Activated CD4-positive, alpha-beta T cell treated with anti-CD3 and anti-CD28 coated beads, Interleukin-10, Interleukin-2, amounts not matched to agents 100 ng/mL and 50 ng/mL, durations not matched to agents 16 hours and 8 hours (primary cell): ENCODE results near the gene COLEC12.
A peak's percentile ranks its signal among the peaks of the same experiment; 100 is the strongest.

Experiments used
- DNase-seq: peaks from one replicate; pipeline ENCODE4 v3.0.0-alpha.2; 2020

COLEC12 gene

DNA sequence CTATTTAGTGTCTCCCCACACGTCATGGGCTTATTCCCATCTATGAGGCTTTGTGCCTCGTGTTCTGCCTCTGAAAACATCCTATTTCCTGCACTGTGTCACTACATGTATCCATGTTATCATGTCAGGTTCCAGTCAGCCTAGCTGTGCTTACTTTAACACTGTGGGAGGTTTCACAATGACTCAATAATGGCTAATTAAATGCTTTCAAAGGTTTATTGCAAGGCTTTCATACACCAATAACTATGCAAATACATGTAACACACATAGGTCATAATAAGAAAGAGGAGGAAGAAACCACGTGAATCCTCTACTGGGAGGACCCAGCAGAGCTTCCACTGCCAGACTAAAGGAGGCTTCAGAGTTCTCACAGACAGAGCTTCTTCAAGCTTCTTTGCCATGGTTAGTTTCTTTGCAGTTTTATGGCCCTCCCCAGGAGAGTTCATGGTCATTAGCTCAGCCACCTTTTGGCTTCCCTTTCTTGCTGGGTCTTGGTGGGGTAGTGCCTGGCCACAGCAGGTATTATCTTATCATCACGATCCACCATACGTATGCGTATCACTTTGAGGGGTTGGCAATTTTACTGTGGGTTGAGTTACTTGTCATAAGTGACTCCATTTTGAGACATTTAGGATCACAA, 5.1 kb upstream of the COLEC12 start:
- DNase-seq = peak; percentile 4

DNA sequence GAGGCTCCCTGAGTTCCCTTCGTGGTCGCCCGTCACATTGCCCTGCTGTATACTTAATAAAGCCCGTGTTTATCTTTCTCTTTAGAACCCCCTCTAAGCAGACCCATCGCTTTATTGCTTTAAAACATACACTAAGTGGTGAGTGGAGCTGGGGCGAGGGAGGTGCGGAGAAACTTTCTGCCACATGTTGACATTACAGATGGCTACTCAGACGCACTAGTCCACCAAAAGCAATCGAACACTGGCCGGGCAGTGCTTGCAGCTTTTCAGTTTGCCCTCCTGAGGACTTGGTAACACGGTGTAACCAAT, 859 bp upstream of the COLEC12 start:
- no peak for DNase-seq

DNA sequence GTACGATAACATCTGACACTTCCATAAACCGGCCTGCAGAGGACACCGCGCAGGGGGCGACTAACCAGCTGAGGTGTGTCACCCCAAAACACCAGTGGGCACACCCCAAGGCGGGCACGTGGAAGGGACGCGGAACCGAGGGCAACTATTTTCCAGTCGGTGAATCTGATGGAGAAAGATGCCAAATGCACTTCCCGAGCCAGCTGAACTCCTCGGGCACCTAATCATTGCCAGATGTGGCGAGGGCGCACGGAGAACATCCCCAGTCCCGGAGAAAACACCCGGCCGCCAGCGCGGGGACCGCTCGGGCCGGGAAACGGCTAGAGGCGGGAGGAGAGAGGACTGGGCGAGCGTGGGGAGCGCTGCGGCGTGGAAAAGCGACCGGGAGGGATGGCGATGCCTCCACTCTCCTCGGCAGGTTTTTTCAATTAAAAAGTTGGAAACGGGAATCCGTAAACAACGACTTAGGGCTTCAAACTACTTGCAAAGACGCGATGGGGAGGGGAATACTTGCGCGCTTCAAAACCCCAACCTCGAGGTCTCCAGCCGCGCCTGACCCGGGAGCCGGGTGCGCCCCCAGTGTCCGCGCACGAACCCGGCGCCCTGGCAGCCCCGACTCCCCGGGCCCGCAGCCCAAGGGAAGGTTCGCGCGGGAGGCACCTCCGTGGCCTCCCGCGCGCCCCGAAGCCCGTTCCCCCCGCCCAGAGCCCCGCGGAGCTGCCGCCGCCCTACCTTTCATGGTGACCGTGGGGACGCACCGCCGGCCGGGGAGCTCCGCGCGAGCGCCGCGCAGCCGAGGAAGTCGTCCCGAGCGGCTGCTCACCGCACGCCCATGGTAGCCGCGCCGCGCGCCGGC, 497 bp downstream of the COLEC12 start:
- DNase-seq = no peak

DNA sequence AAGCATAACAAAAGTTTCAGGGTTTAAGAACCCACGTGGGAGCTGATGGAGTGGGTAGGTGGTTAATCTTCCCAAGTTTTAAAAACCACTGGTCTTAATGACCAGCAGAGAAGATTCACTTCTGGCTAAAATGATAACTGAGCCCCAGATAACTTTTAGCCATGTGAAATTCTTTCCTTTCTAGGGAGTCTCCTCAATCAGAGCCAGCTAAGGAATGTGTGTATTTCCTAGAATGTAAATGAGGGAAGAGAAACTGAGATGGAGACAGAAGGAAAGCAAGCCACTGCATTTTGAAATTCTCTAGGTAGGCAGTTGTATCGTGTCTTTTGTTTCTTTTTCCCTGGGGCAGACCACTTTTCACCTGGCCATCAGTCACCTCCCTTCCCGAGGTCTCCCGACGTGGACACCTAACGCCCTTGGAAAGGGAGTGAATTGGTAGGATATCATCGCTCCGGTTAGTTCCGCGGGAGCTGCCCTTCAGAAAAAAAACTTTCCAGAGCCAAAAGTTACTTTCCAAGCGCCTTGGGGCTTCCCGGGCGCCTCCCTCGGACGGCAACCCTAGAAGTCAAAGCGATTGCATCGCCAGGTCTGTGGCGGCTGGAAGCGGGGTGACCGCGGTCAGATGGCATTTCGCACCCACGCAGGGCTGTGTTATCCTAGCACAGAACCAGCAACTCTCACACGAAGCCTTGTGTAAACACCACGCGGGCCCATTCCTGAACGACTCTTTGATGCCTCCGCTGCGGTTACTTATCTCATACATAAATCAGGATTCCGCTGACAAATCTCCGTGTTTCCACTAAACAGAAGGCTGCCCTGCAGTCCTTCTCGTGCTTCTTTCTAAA, 1.3 kb downstream of the COLEC12 start:
- DNase-seq = no peak

DNA sequence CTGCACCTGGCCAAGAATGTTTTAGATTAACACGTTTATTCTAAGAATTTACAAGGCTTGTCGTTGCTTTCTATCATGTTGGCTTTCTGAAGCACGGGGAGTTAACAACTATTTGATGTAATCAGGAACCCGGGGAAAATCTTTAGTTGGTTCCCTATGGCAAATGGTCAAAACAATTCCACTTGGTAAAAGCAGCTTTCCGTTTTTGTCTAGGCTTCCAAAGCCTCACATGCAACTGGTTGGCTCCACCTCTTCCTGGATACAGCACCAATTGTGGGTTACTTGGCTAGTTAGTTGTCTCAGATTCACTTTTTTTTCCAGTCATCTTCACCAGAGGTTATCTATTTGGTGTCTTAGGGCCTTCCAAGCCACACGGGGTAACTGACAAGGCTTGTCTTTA, 2.8 kb downstream of the COLEC12 start:
- no peak for DNase-seq

DNA sequence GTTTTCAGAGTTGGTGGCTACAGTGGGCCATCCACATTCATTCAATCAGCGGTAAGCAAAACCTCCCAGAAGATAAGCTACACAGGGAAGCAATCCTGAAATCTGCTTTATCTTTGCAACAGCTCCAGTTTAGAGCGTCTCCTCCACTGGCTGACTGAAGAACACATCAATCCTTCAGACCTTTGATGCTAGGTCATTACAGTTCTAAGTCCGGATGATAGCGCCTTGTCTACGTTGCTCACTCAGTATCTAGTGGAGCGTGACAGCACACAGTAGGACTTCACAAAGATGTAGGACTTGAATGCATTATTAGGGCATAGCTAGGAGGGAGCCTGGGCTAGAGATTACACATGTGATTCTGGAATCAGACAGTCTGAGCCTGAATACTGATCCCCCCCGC, 5.0 kb downstream of the COLEC12 start:
- DNase-seq = no peak

DNA sequence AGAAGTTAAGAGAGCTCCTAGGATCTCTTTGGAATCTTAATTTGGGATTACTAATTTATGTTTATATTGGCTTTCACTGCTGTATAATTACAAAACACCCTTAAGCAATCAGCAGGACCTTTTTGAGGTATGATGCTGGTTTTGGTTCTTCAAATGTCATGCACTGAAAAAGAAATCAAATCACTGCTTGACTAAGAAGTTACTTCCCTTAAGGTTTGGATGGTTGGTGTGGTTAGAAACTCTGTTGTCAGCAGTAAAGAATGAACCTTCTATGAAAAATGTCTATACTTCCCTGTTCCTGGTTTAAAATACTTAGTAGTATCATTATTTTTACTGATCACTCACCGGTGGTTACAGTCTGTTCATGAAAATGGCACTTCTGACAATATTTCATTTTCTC, 5.5 kb downstream of the COLEC12 start:
- no peak for DNase-seq

DNA sequence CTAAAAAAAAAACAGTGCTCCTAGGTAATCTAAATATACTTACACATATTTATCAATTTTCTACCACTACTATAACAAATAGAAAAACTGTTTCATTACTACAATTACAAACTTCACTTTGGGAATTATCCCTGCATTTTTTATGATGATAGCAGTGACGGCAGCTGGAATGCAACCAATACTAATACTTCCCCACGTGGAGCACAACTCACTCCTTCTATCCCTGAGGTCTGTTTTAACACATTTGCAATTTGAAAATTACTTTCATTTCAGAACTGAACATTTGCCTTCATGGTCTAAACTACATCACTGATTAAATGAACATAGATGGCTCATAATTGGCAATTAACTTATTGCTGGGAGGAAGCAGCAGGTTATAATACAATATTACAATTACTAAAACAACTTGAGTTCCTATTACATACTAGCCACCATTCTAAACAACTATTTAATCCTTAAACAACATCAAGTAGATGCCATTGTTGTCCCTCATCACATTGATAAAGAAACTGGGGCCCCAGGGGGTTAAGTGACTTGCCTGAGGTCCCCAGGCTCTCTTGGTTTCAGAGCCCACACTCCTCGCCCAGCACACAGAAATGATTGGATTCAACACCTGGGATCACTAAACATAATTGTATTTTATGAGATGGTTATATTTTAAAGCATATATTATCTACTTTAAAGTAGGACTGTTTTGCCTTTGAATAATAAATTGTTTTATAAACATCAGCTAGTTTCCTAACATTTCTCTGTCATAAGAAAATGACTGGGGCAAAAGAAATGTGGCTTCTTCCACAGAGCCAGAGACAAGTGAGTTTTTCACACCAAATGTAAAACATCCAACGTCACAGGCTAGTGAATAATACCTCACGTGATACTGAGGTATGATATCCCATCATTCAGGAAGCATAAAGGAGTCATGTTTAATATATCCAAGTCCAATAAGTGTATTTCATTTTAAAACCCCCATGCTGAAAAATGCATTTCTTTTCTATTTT, 6.2 kb downstream of the COLEC12 start:
- no peak for DNase-seq

DNA sequence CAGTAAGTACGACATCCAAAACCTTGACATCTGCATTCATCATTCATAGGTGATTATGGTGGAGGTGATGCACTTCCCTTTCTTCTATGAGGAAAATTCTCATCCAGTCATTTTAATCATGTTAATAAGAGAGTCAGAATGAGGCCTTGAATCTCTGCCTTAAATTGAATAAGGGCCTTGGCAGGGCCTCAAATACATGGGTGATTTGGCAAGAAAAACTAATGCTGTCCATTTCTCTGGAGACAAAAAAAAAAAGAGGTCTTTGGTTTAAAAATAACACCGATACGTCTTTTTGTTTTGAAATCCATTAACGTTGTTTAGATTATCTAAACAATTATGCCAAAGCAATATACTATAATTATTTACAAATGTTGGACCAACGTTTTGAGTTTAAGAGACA, 8.1 kb downstream of the COLEC12 start:
- no peak for DNase-seq

DNA sequence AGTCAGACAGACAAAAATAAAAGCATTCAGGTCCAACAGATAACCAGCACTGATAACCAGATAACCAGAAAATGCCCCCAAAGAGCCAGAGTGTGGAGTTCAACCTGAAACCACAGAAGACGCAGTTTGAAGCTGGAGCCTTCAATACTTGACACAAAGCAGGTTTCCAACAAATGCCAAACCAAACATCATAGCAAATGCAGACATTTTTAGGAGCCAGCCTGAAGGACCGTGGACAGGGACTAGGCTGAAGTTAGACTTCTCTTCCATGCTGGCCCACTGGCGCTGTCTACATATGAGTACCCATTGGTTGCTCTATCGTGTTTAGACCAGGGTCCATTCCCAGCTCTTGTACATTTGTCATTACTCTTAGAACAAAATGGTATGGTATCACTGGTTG, 9.9 kb downstream of the COLEC12 start:
- DNase-seq = no peak

DNA sequence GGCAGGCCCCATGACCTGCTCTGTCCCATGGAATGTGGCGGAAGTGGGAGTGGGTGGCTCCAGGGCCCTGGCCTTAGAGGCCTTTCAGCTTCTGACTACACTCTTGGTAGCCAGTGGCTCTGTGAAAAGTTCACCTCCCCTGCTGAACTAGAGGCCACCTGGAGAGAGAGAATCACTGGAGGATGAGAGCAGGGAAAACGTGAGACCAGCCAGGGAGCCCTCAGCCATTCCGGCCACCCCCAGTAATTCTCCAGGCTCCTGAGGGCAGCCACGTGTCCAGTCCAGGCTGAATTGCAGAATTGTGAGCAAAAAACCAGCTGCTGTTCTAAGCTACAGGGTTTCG, 10.5 kb downstream of the COLEC12 start:
- DNase-seq = no peak

DNA sequence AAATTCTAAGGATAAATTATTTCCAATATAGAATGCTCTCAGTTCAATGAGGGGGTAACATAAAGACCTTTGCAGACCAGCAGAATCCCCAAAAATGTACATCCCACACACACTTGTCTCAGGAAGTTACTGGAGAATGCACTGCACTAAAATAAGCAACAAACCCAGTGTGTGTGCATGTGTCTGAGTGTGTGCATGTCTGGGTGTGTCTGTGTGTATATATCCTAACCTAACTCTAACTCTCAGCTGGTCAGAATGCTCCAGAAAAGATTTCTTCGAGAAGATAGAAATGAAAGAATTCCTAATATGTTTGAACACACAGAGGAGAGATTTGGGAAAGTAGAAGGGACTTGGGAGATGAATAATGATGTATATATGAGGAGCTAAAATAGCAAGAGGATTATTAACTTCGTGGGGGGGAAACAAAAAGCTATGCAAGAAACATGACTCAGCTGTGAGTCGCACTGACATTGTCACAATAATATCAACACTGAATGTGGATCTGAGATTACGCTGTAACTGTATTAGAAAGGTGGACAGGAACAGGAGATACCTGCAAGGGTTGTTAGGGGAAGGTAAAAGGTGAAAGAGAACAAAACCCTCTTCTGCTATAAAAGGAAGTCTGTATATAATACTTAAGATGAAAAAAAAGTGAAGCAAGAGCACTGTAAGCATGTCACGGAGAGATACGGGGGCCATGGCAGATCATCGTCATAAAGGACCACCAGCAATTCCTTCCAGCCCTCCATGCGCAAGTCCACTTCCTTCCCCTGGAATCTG, 11.1 kb downstream of the COLEC12 start:
- DNase-seq = no peak

DNA sequence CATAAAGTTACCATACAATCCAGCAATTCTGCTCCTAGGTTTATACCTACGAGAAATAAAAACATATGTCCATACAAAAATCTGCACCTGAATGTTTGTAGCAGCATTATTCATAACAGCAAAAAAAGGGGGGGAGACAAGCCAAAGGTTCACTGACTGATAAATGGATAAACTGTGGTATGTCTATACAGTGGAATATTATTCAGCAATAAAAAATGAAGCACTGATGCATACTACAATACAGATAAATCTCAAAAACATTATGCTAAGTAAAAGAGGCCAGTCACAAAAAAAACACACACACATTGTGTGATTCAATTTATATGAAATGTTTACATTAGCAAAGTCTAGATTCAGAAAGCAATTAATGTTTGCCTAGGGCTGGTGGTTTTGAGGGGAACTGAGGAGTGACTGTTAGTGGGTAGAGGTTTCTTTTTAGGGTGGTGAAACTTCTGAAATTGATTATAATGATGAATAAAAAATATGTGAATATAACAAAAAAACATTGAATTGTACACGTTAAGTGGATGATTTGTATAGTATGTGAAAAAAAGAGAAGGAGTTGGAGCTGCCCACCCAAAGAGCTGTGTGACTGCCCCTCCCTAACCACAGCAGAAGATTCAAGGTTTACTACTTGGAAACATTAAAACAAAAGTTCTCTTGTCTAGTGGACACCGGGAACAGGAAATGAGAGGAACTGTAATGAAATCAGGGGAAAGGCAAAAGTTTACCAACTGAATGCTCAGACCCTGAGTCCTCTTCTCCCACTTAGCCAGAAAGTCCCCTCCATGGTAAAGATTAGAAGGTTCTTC, 13.4 kb downstream of the COLEC12 start:
- no peak for DNase-seq

DNA sequence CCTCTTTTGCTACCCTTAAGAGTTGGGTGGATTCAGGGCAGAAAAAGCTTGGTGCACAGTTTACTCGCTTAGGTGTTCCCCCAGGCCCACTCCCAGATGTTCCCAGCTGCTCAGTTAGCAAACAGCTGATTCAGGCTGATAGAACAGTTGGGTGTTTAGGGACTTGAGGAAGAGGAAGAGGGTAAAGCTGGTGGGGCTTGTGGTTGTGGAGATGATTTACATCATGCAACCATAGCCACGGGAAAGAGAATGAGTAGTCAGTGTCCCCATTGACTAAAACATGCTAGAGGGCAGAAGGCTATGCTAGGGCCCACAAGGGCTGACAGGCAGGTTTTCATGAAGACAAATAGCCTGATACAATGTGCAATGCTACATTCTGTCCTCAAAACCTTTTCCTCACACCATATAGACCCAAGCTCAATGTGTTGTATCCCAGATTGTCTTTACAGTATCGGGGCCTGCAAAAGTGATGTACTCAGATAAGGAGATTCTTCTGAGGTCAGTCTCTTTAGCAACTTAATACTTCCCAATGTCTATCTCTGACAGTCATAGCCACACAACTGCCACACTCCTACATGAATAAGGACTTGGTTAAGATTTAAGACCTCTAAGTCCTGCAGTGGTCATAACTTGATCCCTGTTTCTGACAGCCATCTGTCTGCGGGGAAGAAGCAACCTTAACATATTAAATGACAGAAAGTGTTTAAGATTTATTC, 15.6 kb downstream of the COLEC12 start:
- peak; percentile 8 for DNase-seq

DNA sequence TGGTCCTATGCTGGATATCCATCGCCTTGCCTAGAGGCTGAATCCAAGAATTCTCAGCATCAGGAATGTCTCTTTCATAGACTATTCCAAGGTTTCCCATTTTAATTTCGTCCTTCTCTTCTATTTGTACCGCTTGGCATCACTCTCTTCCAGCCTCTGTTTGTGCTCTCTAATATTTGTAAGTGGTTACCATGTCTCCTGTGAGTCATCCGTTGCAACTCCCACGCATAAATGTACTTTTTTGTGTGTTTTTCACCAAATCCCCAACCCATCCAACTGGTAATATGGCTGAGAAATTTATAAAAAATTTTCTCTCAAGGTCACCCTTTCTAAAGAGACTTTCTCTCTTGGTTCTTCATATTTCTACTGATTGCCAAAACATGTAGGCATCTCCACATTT, 21.8 kb downstream of the COLEC12 start:
- DNase-seq = no peak

DNA sequence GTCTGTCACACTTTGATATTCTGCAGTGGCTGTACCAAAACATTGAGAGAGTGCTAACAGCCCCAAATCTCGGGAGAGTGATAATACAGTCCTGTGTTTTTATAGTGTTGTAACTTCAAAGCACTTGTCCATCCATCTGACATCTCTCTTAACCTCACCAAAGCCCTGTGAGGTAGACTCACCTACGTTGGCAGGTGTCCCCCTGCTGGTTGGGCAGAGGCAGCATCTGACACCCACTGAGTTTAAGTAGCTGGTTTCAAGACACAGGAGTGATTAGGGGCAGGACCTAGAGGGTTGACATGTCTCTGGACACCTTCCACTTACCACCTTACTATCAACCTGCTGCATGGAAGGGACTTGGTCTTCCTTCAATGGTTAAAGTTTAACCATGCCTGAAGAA, 22.9 kb downstream of the COLEC12 start:
- DNase-seq = peak; percentile 14

DNA sequence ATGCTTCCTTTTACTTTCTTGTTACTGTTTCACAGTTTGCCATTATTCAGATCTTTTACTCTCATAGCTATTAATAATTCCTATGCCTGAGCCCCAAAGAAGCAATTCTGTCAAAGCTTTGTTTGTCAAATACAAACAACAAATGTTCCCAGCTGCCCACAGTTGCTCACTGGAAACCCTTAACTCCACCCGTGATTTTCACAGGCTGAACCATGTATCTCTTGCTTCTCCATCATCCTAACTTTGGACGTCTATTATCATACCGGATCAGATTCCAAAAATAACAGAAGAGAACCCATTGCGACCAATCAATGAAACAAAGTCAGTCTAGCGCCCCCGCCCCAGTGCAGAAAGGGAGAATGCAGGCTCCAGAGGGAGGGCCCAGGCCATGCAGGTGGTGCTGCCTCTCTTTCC, 24.2 kb downstream of the COLEC12 start:
- no peak for DNase-seq

DNA sequence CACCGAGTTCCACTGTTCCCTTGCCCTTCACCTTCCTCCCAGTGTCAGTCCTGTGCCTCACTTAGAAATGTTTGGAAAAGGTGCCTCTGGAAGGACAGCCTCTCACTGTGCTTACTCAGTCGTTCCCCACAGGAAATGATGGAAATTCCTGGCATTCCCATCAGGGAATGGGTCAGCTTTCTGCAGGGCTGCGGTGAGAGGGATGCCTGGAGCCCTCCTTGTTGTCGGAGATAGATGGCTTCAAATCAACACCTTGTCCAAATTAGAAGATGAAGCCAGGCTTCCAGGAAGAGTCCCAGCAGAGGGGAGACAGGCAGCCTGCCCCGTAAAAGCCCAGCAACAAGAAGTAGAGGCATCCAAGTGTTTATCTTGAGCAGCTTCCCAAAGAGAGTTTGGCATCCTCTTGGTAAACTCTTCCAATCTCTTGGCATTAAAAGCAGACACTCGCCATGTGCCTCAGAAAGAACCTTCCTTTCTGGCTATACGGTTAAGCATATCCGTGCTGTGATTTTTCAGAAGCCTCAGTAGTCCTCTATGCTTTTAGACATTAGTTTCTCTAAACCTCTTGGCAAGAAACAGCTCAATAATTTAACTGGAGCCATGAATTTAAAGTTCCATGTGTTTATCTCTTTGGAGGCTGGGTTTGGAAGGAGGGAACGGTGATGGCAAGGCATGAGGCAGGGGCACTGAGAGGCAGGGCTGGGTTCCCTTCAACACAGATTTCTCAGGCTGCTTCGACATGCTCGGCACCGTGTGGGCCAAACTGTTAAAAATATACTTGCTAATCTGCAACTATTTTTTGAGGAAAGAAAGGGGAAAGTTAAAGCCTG, 25.1 kb downstream of the COLEC12 start:
- DNase-seq = no peak

DNA sequence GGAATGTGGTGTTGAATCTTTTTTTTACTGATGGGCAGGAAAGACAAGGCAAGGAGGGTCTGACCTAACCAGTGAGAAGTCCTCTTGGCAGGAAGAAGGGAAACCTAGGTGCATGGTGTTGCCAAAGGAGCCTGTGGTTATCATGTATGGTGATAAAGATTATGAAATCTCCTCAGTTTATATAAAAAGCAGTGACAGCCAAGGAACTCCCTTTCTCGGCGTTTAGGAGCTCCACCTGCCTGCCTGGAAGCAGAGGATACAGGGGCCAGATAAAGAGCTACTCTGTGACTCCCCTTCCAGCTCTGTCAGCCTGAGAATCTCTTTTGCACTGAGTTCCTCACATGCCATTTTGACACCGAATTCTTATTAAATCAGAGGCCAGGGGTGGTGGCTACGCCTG, 26.1 kb downstream of the COLEC12 start:
- DNase-seq = no peak
